Progenitor cell of endocrine pancreas (in vitro differentiated cells): ENCODE measurements around the gene PLEKHG4. TPM values are rescaled to one million over a fixed set of nuclear protein-coding genes. Genes with fewer than 3 reads are reported as not detected.

Experiments used
- DNase-seq: peaks from one replicate; pipeline ENCODE4 v3.0.0; 2021; ENCODE audit warnings: low spot score; ENCODE audit not compliant: unreplicated experiment
- H3K27ac Mint-ChIP-seq: 2 replicates; pipeline ENCODE4 v1.8.0; 2021; ENCODE audit warnings: mild to moderate bottlenecking, moderate library complexity, mixed read lengths
- H3K27me3 Mint-ChIP-seq: 2 replicates; pipeline ENCODE4 v1.8.0; 2021; ENCODE audit warnings: mixed read lengths
- H3K36me3 Mint-ChIP-seq: 2 replicates; pipeline ENCODE4 v1.8.0; 2022; ENCODE audit warnings: mixed read lengths; ENCODE audit not compliant: insufficient read depth
- H3K4me1 Mint-ChIP-seq: 2 replicates; pipeline ENCODE4 v1.8.0; 2021; ENCODE audit warnings: low read depth, mixed read lengths
- H3K4me3 Mint-ChIP-seq: 2 replicates; pipeline ENCODE4 v1.8.0; 2021; ENCODE audit warnings: low read depth, mild to moderate bottlenecking, moderate library complexity, mixed read lengths
- H3K9me3 Mint-ChIP-seq: 2 replicates; pipeline ENCODE4 v1.8.0; 2021; ENCODE audit warnings: low read depth, mixed read lengths
- CTCF ChIP-seq: fragments of 200-600 bp; sonication (generic); IDR thresholded peaks from one replicate; pipeline ENCODE4 v1.5.0; 2021; ENCODE audit warnings: antibody characterized with exemption, mild to moderate bottlenecking; ENCODE audit not compliant: unreplicated experiment
- total RNA-seq: library from RNA; stranded (reverse); gene quantifications from 2 replicates; pipeline ENCODE4 v1.2.1, GENCODE V29; 2021

The PLEKHG4 gene
- total RNA-seq, 1 donor from 2014 or later, result 3.3 TPM

GRCh38 chr16:67244387-67245185 lies 34.7 kb upstream of the PLEKHG4 start:
- Mint-ChIP-seq H3K36me3 (no peaks in the 10 kb centered on the region), H3K4me1 (peaks cover 18% of the 10 kb centered on the region), H3K4me3 (peak overlapping the region; percentile 85), H3K27ac (peak overlapping the region; percentile 37), H3K9me3 (no peaks in the 10 kb centered on the region), H3K27me3 (peaks cover 15% of the 10 kb centered on the region)
- no peak for DNase-seq
- no peak for TF ChIP-seq CTCF

- no peaks in the 10 kb centered on the region for H3K9me3 Mint-ChIP-seq
- DNase-seq, result no peak
- no peaks in the 10 kb centered on the region for H3K36me3 Mint-ChIP-seq
- H3K27me3 Mint-ChIP-seq, result peaks cover 21% of the 10 kb centered on the region
- H3K4me1 Mint-ChIP-seq, result peaks cover 18% of the 10 kb centered on the region
- H3K4me3 Mint-ChIP-seq, result peak overlapping the region; percentile 85
- H3K27ac Mint-ChIP-seq, result peak overlapping the region; percentile 96
- TF ChIP-seq CTCF, result no peak
Observed at GRCh38 chr16:67245186-67245585, 34.1 kb upstream of the PLEKHG4 start.

- H3K27me3 Mint-ChIP-seq, result peaks cover 26% of the 10 kb centered on the region
- H3K27ac Mint-ChIP-seq, result peak overlapping the region; percentile 96
- no peak for DNase-seq
- peaks cover 18% of the 10 kb centered on the region for H3K4me1 Mint-ChIP-seq
- H3K9me3 Mint-ChIP-seq, result no peaks in the 10 kb centered on the region
- H3K36me3 Mint-ChIP-seq, result no peaks in the 10 kb centered on the region
- TF ChIP-seq CTCF, result no peak
- peak overlapping the region; percentile 85 for H3K4me3 Mint-ChIP-seq
Observed at GRCh38 chr16:67245674-67246080, 33.7 kb upstream of the PLEKHG4 start.

- H3K27me3 Mint-ChIP-seq, result peaks cover 31% of the 10 kb centered on the region
- TF ChIP-seq CTCF, result peak; percentile 58
- DNase-seq, result peak; percentile 71
- H3K36me3 Mint-ChIP-seq, result no peaks in the 10 kb centered on the region
- peaks cover 18% of the 10 kb centered on the region for H3K4me1 Mint-ChIP-seq
- H3K27ac Mint-ChIP-seq, result peak overlapping the region; percentile 96
- H3K4me3 Mint-ChIP-seq, result peak overlapping the region; percentile 85
- no peaks in the 10 kb centered on the region for H3K9me3 Mint-ChIP-seq
Observed at GRCh38 chr16:67246081-67246755, 33.1 kb upstream of the PLEKHG4 start.

- peak; percentile 85 for DNase-seq
- peak overlapping the region; percentile 85 for H3K4me3 Mint-ChIP-seq
- peaks cover 18% of the 10 kb centered on the region for H3K4me1 Mint-ChIP-seq
- peaks cover 34% of the 10 kb centered on the region for H3K27me3 Mint-ChIP-seq
- no peak for TF ChIP-seq CTCF
- no peaks in the 10 kb centered on the region for H3K9me3 Mint-ChIP-seq
- H3K27ac Mint-ChIP-seq, result peak overlapping the region; percentile 96
- H3K36me3 Mint-ChIP-seq, result no peaks in the 10 kb centered on the region
Observed at GRCh38 chr16:67246756-67247191, 32.6 kb upstream of the PLEKHG4 start.
